Fibroblast of the conjunctiva (primary cell): ENCODE results near the gene RNF215.

Source experiments
- DNase-seq: peaks from one replicate; pipeline ENCODE4 v3.0.0-alpha.2; 2010; ENCODE audit warnings: low read depth

The RNF215 gene

DNA sequence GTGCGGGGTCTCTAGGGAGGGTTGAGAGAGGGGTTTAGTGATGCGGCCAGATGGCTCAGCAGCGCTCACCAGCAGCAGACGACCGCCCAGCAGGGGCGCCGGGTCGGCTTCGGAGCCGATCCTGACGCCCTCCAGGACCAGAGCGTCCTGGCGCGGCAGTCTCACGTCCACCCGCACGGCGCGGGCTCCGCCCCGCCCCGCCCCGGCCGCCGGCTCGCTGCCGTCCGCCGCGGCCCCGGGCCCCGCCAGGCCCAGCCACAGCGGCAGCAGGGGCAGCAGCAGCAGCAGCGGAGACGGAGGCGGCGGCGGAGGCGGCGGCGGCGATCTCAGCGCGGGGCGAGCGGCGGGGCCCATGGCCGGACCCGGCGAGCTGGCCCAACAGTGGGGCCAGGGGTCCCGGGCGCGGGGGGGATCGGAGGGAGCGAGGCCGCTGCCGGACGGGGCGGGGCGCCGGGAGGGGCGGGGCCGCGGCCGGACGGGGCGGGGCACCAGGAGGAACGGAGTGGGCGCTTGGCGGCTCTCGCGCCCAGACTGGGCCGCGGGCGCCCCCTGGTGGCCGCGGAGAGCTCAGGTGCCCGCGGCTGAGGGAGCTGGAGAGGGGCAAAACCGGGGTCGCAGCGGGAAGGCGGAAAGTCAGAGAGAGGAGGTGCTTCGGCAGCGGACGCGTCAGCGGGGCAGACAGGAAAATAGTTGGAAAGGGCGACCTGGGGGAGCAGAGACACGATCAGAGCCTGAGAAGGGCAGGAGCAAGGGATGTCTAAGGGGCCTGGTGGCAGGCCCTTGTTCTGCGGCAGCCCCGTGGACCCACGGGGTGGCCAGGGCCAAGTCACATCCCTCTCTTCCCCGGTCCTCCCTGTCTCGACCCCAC, at the start of gene RNF215:
Gene RNF215, minus strand, starts transcription at position 452 of the 868 bp plus-strand sequence. Its CDS starts 98 bp downstream, at position 354.
- DNase-seq = peak; percentile 43

DNA sequence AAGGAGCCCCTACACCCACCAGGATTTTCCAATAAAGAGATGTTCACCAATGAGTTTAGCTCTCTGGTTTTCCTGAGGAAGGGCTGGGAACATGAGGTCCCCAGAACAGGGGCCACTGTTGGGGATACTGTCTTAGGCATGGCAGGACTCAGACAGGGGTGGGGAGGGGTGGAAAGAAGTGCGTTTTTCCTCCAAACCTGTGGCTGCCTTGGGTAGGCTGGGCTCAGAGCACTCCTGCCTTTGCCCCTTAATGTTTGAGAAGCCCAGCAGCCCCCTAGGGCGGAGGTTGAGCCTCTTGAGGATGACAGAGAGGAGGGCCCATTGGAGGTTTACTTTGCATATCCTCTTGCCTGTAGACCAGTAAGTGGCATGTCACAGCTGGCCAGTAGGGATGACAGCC, 49.0 kb upstream of the RNF215 start:
- no peak for DNase-seq

DNA sequence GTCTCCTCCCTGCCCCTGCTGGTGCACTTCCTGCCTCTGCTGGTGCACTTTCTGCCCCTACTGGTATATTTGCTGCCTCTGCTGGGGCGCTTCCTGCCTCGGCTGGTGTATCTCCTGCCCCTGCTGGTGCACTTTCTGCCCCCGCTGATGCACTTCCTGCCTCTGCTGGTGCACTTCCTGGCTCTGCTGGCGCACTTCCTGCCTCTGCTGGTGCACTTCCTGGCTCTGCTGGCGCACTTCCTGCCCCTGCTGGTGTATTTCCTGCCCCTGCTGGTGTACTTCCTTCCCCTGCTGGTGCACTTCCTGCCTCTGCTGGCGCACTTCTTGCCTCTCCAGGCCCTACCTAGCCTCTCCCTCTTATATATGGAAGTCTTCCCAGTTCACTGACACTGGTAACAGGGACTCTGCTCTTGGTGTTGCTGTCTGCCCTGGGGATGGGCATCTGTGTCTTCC, 48.5 kb upstream of the RNF215 start:
- no peak for DNase-seq

DNA sequence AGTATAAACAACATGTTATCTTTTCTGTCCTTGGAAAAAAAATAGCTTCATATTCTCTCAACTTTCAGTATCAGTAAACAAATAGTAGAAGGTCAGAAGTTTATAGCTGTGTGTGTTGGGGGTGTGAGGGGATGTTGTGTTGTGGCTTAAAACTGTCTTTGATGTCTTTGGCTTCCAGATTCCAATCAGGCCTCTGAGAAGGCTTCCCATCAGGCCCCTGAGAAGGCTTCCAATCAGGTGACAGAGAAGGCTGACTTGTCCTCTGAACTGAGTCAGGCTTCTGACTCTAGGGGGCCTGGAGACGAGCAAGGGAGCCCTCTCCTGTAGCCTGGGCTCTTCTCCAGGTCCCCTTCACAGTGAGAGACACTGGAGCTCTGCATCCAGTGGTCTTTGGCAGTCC, 47.6 kb upstream of the RNF215 start:
- DNase-seq = no peak

DNA sequence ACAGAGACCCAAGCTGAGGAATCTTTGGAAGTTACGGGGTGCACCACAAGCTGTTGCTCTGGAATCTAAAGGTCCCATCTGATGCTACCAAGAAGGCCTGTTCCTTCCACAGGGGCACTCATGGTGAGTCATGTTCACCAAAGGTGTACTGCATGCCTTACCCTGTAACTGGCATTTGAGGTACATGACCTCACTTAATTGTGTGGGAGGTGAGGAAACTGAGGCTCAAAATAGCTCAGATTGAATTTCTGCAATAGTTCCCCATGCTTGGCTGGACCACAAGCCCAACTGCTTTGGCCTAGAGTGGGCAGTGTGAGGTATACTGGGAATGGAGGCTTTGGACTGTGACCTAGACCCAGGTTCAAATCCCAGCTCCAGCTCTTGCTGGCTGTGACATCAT, 46.6 kb upstream of the RNF215 start:
- no peak for DNase-seq

DNA sequence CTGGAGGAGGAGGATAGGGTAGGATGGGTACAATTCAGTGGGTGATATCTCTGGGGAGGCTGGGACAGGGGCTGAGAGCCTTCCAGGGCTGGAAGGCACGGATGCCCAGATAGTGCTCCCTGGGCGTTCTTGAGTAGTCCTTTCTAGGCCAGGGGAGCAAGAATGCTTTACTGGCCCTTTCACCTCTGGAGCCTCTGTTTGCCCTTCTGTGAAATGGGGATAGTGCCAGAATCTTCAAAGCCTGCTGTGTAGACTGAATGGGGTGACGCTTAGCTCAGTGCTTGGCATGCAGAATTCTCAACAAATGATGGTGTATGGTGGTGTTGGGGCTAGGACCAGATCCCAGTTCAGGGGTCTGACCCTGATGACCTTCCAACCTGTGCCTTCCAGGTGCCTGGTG, 46.0 kb upstream of the RNF215 start:
- DNase-seq = no peak

GRCh38 chr22:30432520-30432919, 45.3 kb upstream of the RNF215 start:
- no peak for DNase-seq

- no peak for DNase-seq
These were observed 44.9 kb upstream of the RNF215 start for GRCh38 chr22:30432096-30432495.

DNA sequence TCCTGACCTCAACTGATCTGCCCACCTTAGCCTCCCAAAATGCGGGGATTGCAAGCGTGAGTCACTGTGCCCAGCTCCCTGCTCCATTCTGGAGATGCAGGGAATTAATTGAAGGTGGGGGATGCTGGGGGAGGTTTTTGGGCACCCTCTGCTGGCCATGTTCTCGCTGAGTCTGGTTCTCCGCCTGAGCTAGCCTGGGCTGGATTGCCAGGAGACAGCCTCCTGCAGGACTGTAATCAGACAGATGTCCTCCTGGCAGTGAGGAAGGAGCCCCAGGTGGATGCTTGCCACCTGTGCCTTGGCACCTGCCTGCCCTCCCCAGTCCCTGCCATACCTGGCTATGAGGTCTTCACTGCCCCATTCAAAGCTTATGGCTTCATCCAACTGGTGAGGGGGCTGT, 43.7 kb upstream of the RNF215 start:
- DNase-seq = no peak

- DNase-seq = no peak
These were observed 42.7 kb upstream of the RNF215 start for GRCh38 chr22:30429887-30430286.

DNA sequence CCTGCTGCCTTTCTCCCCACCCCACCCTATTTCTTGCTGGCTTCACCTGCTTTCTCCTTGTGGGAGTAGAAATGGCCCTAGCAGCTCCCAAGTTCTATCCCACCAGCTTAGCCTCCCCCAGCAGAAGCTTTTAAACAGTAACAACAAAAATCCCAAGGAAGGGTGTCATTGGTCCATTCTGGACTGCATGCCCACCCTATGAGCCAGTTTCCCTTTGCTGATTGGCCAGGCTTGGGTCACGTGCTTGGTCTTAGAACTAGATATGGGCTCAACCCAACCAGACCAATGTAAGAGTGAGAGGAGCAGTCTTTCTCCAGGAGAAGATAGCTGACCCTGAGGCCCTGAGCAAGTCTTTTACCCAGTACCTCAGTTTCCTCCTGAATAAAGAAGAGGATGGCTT, 40.7 kb upstream of the RNF215 start:
- DNase-seq = no peak

- peak; percentile 64 for DNase-seq
These were observed 39.5 kb upstream of the RNF215 start for GRCh38 chr22:30426388-30427353.

- no peak for DNase-seq
These were observed 38.6 kb upstream of the RNF215 start, which contains the start of gene MTFP1 for GRCh38 chr22:30425616-30426387. Gene MTFP1, plus strand, starts transcription at chr22:30425768. Its CDS starts 112 bp downstream, at chr22:30425880.

DNA sequence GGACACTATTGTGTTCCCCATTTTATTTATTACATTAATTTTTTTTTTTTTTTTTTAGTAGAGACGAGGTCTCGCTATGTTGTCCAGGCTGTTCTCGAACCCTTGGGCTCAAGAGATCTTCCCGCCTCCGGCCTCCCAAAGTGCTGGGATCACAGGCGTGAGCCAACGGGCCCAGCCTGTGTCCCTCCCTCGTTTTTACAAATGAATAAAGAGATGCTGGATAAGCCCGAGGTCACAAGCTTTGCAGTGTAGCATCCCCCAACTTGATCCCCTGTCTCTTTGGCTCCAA, 38.1 kb upstream of the RNF215 start:
- DNase-seq = no peak

DNA sequence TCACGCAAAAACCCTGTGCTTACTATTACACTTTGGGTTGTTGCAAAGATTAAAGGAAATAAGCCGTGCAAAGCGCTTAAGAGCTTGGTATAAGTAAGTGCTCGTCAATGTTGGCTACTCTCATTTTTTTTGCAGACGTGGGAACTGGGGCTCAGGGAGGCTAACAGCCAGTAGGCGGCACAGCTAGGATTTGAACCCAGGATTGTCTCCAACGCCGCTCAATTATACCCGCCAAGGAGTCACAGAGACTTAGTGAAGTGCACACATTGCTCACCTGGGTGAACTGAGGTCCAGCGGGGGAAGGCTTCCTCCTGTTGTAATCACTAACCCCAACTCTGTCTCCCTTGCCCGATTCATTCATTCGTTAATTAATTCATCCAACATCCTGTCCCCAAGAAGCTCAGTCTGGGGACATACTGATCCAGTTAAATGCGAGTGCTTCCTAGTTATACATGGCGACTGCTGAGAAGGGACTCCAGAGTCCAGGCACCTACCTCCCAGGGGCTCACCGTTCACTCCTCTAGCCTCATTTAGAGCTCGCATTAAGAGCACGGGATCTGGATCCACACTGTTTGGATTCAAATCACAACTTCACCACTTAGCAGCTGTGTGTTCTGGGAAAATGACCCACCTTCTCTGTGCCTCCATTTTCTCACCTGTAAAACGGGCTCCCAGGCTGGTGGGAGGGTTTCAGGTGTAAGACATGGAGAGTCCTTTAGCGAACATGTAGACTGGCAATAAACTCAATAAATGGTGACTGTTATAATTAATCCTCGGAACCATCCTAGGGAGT, 37.5 kb upstream of the RNF215 start:
- no peak for DNase-seq

DNA sequence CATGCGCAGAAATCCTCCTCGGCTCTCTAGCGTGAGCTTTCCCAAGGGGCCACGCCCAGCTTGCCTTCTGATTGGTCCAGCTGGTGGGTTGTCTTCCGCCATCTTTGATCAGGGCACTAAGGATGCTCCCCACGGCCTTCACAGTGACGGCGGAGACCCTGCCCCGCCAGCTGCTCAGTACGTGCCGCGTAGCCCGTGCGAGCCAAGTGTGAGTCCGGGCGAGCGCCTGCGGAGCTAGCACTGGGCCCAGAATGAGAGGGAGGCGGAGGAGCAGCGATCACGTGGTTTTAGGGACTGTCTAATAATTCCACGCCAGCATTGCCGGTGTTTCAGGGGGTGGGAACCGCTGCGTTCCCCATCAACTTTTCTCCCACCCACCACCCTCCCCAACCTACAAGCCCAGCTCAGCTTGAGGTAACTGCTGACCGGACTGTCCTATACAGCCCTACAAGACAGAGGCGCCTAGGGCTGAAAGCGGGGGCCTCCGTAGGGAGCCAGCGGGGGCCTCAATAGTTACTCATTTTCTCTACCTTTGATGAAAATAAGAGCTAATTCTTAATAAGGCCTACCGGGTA, 36.8 kb upstream of the RNF215 start:
- DNase-seq = peak; percentile 100

DNA sequence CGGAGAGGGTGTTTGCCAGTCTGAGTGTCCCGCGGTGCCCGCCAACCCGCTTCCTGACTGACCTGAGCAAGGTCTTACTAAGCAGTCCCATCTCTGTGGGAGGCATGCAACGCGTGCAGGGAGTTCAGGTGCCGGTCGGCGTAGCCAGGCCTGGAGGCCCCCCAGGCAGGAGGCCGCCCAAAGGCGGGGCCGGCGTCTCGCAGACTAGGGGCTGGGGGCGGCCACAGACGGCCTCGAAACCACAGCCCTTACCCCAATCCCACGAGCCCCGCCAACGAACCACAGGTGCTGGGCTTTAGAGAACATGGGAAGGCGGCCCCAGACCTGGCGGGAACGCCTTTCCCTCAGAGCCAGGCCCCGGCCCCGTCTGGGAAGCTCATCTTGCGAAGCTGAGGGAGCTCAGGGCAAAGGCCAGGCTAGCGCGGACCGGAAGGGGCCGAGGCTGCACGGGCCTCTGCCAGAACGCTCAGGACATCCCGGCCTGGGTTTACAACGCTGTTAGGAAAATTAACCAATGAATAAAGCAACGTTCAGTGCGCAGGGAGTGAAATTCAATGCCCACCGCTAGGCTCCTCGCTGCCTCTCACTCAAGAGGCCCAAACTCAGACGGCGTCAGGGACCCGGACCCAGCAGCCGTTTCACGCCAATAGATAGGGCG, 36.2 kb upstream of the RNF215 start:
- no peak for DNase-seq

GRCh38 chr22:30422481-30423300, 35.5 kb upstream of the RNF215 start:
- DNase-seq = peak; percentile 84

- DNase-seq = no peak
These were observed 34.7 kb upstream of the RNF215 start for GRCh38 chr22:30421695-30422480.
